Stimulated activated CD4-positive, alpha-beta T cell treated with anti-CD3 and anti-CD28 coated beads, Interleukin-4, amount 100 ng/mL, for 24 hours (primary cell): Measurements from ENCODE around the gene CHD5.

Experiments
- DNase-seq: peaks from one replicate; pipeline ENCODE4 v3.0.0-alpha.2; 2020

Gene CHD5

DNA sequence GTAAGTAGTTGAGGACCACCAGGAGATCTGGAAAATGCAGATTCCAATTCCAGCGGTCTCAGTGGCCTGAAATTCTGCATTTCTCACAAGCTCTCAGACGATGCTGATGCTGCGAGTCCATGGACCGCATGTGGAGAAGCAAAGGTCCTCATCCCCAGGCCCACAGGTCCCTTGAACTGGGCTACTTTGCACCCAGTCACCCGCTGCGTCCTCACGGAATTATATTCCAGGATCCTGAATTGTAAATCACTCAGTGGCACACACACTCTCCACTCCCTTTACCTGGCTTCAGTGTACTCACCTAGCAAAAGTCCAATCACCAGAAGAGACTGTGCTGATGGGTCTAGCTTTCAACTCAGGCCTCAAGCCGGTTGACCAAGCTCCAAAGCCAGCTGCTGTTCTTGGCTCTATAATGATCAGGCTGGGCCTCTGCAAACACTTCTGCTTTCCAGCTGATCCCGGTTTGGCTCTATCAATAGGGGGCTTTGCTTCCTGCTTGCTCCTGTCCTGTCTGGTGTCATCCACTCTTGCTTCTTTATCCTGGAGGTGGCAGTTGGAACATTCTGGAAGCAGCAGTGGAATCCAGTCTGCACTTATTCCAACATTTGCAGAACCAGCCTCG is 20.2 kb upstream of the CHD5 start:
- no peak for DNase-seq

DNA sequence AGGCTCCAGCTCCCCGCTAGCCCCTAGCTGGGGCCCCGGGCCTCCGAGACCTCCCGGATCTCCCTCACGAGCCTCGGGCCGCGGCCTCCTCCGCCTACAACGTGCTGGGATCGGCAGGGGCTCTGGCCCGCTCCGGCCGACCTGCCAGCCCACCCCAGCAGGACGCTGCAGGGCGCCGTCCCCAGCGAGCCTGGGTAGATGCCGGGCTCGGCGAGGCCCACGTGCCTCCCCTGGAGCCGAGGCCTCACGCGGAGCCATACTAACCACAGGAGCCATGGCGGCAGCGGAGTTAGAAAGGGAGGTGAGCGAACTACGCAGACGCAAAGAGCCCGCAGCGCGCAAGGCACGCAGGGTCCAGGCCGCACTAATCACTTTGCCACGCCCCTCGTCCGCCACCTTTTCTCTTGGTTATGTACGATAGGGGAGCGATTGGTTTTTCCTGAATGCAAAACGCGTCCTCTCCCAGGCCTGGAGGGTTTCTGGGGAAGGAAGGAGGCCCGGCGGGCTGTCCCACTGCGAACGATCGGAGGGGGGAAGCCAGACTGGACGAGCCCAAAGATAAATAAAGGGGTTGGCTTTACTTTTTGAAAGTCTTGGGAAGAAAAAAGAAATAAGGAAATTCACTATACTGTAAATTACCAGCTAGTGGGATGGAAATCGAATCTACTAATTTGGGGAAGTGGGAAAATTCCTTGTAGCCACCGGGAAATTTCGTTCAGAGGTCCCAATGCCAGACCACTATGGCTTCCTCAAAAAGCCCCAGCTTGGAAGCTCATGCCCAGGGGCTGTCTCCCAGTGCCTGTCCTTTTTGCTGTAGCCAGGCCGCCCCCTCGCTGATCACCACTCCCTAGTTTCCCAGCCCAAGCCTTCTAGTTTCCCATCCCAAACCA is 19.4 kb upstream of the CHD5 start, which contains the start of gene RPL22:
TSS of gene RPL22 (minus strand) at position 298 of the 890 bp plus-strand sequence. CDS start at position 276, 22 bp downstream.
- DNase-seq = peak; percentile 99

DNA sequence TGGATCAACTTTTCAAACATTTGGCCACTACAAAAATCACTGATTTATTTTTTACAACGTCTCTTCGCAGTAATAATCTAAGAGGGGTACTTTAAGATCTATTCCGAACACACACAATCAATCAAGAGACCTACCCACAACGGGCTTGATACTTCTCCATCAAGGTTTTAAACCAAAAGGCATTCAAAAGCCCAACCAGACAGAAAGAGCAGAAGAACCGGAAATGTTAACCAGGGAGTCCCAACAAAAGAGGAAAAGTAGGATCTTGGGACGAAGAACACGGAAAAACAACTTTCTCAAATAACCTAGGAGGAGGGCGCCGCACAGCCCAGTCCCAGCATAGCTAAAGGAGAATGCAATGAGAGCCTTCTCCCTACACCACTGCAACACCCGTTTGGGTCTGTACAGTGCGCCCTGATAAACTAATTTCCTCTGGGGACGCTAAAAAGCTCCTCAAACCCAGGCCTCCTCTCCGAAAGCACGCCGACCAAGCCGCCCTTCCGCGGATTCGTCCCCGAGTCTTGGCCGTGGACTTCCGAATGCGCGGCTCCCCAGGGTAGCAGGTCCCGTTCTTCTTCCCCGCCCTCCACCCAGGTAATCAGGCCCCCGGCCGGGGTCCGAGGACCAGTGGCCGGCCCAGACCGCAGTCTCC is 18.7 kb upstream of the CHD5 start:
- DNase-seq = peak; percentile 49

DNA sequence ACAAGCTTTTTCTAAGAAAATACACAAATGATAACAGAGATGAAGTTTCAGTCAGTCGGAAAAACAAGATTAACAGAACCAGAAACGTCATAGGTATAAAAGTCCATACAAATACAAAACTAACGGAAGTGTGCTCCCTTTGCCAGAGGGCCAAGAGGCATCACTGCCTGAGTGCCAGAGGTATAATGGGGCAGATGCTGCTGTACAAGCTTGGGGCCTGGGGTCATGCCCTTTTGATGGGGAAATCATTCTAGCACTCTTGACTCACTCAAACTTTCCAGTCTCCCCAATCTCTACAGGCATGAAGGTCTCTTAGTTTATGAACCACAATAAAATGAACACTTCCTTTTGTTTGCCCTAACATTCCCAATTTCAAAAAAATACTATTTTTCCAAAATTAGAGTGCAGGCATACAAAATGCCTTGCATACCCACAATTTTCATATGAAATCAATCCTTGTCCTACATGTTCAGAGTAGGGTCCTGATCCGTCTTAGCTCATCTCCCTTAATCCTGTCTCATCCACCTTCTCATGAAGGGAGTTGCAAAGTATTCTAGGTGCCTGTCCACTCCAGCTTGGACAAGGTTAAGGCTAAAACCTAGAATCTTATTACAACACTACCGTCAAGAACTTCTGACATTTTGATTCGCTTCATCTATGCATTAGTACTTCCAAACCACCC is 17.8 kb upstream of the CHD5 start:
- no peak for DNase-seq

DNA sequence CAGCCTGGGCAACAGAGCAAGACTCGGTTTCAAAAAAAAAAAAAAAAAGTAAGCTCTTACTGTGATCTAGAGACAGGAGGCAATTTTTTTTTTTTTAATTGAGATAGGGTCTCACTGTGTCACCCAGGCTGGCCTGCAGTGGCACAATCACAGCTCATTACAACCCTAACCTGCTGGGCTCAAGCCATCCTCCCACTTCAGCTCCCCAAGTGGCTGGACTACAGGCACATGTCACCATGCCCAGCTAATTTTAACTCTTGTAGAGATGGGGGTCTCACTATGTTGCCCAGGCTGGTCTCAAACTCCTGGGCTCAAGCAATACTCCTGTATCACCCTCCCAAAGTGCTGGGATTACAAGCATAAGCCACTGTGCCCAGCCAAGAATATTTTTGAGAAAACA is 11.8 kb upstream of the CHD5 start:
- DNase-seq = no peak

DNA sequence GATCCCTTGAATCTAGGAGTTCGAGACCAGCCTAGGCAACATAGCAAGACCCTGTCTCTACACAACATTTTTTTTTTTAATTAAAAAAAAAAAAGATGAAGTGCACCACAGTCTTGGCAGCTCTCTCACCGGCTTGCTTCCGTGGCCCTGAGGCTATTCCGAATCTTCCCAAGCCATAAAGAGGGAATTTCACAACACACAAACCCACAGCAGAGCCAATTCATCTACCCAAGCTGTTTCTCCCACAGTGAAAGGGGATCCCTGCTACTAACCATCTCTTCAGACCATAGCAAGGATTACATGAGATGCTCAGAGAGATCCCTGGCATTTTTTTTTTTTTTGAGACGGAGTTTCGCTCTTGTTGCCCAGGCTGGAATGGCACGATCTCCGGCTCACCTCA is 8.3 kb upstream of the CHD5 start:
- DNase-seq = no peak

DNA sequence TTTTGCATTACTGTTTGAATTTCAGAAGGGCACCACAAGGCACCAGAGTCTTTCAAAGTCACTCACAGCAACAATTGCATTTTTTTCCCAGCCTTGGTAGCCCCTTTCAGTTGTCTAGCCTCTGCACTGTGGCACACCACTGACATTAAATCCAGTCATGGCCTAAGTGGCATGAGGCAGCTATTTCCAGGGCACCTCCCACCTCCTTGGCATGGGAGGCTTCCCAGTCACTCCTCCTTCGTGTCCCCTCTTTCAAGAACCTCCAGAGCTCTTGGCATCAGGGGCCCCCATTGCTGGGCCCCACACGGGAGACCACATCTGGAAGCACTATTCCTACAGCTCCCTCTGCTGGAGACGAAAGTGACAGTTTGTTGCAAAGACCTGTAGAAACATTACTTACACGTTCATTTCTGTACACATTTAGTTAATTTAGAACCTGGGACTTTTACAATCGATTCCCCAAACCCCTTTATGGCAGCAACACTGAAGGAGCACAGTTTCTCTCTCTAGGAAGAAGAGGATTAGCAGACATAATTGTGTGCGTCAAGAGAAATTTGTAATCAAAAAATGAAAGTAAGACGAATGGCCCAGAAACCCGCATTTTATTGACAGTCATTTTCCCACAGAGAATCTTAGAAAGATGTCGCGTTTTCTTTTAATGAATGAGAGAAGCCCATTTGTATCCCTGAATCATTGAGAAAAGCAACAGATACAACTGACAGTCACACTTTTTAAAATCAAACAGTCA is 5.7 kb upstream of the CHD5 start:
- peak; percentile 35 for DNase-seq

DNA sequence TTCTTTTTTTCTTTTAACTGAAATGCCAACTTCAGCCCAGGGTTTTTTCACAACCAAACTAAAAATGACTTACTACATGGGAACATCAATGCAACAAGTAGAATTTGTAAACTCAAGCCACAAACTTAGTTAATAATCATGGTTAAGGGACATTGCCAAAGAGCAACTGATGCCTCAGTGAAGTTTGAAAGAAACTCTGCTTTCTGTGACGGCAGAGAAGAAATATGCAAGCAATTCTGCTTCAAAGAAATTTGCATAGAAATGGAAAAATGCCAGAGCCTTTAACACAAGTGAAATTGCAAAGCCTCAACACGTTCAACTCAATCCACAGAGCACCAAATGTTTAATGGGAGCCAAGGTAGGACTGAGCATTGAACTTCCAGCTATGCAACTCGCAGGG is 5.0 kb upstream of the CHD5 start:
- DNase-seq = no peak

DNA sequence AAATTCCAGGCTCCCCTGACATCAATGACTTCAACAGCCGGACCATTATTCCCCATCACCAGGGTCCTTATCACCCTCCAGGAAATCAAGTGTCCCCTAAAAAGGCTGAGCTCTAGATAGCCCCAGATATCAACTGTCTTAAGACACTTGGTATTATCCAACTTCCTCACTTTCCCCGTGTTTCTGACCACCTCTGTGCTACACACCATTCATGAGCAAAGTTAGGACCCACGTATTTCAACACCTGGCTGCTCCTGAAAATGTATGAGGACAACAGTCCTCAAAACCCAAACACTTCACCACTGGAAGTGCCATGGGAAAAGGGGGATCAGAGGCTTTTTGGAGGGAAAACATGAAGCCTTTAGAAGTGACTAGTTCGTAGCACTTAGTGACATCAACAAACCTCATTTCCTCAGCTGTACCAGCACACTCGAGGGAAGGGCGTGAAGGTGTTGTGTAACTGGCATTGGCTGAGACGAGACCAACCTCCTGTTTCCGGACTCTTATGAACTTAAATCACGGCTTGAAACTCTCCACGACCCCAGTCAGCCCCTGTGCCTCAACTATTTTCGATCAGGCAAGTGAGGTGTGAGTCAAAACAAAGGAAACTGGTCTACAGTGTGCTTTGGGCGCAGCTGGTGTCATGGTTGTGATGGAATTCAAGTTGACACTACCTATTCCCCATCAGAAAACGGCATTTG is 4.1 kb upstream of the CHD5 start:
- no peak for DNase-seq

DNA sequence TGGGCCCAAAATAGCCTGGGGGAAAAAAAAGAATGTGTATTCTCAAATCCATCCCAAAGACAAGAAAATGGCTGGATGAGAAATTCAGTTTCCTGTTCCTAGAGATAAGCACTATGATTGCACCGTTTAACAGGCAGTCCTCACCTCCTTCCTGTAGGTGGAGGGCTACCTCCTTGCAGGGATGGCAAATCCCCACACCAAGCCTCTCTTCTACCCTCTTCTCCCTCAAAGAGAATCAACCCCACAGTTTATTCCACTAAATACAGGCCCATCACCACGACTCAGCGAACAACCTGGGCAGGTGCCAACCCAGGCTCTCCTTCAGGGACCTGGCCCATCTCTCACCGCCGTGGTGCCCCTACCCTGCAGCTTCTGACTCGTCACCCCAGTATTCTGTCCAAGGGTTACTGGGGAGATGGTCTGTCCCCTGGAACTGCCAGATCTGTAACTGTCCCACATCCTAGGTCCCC is 3.4 kb upstream of the CHD5 start:
- no peak for DNase-seq

DNA sequence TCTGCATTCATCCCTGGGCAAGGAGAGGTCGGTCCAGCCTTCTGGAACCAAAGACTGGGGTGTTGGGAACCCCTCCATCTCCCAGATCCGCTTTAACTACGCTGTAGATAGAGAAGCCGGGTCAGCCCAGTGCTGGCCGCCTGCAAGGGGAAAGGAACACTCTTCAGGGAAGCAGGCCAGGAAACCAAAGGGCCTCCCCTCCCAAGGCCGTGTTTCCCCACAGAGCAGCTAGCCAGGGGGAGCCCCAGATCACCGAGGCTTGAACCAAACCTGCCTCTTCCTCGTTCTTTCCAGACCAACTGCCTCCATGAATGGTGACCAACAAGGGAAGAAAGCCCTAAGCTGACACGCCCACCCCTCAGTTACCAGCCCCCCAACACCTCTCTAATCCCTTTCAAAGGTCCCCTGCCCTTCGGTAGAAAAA is 1.2 kb upstream of the CHD5 start:
- DNase-seq = no peak

DNA sequence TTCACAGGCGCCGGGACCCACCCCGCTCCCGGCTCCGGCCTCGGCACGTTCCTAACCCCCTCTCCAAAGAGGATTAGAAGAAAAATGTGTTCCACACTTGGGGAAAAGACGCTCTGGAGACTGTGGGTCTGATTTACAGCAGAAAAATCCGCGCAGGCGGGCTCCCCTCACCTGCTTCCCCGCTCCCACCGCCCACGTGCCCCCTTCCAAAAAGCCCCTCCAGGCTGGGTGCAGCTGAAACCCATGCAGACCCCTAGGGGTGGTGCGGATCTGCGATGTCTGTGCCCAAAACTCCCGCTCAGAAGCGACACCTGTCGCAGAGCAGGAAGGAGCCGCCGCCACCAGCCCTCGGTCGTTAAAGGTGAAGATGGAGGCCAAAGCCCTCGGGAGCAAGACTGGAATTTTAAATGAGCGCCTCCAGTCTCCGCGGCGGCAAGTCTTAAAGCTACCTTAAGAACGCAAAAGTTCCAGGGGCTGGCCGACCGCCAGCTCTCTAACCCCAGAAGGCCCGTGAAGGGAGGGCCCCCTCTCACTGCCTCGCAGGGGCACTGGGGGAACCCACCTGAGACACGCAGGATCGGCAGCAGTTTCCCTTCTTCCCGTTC is 688 bp upstream of the CHD5 start:
- no peak for DNase-seq

DNA sequence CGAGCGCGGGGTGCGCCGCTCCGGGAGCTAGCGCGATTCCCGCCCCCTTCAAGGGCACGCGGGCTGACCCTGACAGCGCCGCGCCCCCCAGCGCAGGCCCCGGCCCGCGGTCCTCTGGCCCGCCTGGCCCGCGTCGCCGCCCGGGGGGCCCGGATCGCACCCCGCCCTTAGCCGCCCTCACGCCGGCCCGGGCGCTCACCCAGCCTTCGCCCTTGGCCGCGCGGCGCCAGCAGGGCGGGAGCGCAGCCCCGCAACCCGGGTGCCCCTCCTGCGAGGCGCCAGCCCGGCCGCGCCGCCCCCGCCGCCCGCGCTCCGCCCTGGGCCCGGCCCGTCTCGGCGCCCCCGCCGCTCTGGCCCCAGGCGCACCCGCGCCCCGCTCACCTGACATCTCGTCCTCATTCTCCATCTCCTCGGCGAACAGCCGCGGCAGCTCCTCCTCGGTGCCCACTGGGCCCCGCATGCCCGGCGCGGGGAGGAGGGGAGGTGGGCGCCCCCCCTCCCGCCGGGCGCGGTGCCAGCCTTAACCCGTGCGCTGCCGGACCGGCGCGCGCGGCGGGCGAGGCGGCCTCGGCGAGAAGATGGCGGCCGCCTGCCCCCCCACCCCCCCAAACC is 451 bp downstream of the CHD5 start:
- DNase-seq = no peak

DNA sequence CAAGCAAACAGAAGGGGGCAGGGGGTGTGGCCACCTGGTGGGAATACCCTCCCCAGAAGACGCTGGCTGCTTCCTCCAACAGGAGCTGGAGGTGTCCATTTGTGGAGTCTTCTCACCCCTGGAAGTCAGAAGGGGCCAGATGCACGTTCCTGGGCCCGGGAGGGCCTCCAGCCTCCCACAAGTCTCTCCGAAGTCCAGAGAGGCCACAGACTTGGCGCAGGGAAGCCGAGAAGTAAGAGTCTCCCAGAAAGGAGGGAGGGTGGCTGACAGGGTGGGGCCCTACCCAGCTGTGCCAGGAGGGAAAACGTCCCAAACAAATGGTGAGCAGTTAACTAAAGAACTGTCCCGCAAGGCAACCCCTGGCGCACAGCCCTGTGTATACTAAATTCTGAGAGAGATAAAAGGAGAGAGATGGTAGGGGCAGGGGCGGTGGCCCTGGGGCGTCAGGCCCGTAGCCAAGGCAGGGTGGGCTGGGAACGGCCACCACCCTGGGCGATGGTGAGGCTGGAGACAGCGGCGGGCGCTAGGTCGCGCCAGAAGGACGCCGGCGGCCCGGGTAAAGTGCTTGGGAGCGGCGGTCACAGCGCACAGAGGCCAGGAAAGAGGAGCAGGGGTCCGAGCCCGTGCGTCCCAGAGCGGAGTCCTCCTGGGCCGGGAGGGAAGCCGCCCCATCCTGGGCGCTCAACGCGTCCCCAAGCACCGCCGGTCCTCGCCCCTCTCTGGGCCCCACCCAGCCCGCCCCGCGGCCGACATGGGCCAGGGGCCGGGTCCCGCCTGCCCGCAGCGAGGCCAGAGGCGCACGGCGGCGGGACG is 1.2 kb downstream of the CHD5 start:
- no peak for DNase-seq

DNA sequence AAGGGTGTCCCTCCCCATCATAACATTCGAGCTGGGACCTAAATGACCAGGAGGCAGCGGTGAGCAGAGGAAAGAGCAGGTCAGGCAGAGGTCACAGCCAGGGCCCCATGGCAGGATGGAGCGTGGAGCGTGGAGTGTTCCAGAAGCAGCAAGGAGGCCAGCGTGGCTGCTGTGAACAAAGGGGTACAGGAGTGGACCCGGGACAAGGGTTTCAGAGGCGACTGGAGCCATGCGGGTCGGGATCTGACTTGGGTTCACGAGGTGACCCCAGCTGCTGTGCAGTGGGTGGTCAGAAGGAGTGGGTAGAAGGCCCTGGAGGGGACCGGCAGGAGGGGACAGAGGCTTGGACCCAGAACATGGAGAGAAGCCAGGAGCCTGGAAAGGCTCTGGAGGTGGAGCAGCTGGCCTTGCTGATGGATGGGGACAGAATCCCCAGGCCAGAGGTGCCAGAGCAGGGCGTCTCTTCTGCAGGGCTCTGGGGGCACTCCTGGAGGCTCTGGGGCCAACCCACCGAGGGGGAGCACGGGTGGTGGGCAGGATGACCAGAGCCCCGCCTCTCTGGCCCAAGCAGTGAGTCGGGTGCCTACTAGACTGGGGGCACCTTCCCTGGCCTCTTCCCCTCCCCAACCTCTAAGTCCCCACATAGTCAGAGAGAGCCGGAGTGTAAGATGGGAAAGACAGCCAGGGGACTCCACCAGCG is 2.3 kb downstream of the CHD5 start:
- DNase-seq = no peak

DNA sequence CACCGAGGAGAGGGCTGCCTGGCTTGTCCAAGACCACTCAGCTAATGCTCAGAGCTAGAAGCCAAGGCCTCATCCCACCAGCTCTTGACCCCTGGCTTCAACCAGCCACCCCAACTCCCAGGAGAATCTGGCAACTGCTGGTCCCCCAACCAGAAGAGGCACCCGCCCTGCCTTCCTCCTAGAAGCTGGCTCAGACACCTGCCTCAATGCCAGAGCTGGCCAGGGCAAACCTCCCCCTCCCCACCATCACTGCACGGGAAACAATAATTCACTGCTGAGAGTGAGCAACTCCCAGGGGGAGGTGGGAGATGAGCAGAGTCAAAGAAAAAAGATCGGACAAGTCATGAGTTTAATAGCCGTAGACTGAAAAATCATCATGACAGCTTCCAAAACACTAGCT is 3.3 kb downstream of the CHD5 start:
- no peak for DNase-seq

DNA sequence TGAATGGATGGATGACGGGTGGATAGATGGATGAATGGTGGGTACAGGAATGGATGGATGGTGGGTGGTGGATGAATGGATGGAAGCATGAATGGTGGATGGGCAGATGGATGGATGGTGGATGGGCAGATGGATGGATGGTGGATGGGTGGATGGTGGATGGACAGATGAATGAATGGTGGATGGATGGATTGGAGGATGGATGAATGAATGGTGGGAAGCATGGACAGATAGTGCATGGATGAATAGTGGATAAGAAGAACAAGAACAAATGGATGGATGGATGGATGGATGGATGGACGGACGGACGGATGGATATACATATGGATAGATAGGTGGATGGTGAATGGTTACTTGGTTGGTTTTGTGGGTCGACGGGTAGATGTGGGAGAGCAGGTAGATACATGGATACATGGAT is 4.7 kb downstream of the CHD5 start:
- DNase-seq = no peak

DNA sequence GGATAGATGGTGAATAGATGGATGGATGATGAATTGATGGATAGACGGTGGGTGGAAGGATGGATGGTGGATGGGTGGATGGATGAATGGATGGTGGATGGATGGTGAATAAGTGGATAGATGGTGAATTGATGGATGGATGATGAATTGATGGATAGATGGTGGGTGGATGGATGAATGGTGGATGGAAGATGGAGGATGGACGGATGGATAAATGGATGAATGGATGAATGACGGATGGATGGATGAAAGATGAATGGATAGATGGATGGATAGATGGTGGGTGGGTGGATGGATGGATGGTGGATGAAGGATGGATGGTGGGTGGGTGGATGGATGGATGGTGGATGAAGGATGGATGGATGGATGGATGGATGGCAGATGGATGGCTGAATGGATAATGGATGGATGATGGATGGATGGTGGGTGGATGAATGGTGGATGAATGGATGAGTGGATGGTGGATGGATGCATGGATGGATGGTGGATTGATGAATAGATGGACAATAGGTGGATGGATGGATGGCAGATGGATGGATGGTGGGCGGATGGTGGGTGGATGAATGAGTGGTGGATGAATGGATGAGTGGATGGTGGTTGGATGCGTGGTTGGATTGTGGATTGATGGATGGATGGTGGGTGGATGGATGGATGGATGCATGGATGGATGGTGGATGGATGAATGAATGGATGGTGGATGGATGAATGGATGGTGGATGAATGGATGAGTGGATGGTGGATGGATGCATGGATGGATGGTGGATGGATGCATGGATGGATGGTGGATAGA is 5.3 kb downstream of the CHD5 start:
- no peak for DNase-seq
